ENCODE data around the gene NRARP. TPM values are rescaled to one million over a fixed set of nuclear protein-coding genes. Genes with fewer than 3 reads are reported as not detected.

The NRARP gene
- total RNA-seq, 1 experiment from 2014 or later = 7.4 TPM

DNA sequence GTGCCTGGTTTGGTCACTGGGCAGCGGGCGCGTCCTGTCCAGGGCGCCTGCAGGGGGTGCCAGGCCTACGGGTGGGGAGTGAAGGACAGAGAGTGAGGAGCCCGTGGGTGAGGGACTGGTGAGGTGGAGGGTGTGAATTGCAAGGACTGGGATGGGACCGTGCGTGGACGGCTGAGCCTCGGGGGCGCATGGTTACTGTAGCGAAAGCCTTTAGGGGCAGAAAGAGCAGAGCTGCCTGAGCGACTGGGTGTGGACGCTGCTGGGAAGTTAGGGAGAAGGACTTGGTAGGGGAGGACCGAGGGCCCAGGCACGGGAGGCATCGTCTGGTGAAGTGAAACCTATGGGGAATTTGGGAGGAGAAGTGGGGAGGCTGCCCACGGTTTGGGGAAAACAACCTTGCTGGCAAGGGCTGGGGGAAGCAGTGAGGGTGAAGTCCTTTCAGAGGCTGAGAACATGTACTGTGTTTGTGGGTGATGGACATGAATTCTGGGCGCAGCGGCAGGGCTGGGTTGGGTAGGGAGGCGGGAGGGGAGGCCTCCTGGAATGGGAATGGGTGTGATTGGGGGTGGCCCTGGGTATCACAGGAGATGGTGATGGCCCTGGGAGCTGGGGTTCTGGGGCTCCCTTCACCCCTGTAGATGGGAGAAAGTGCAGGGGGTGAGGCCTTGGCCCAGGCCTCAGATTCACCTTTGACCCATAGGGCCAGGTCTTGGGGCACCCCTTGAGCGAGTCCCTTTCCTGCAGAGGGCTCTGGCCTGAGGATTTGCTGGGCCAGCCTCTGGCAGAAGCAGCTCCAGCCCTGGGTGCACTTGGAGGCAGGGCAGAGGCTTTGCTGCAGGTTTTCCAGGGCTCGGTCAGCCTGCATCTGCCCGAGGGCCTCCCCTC, 26.2 kb downstream of the NRARP start:
- intact Hi-C loops (cut with micrococcal nuclease; ENCODE audit: unreplicated experiment) = no loop called here
- POLR2A ChIA-PET (ENCODE audit: low non-redundant PET) = no interaction called here
- H3K27ac ChIP-seq (ENCODE audit: low read depth, low read length, poor library complexity, severe bottlenecking) = peak overlapping the region; percentile 77

GRCh38 chr9:137275203-137275587, 26.9 kb downstream of the NRARP start:
- ChIA-PET POLR2A (ENCODE audit: low non-redundant PET) (no interaction called here), CTCF (no interaction called here)
- no TSS peak for BruUV-seq (replicated peaks)
- no peak for DNase-seq (ENCODE audit: low spot score)
- Histone ChIP-seq H3K9me3 (ENCODE audit: low read depth, low read length, poor library complexity, severe bottlenecking) (no peaks in the 10 kb centered on the region), H3K4me1 (ENCODE audit: insufficient read depth, low read length, poor library complexity, severe bottlenecking) (peaks cover 14% of the 10 kb centered on the region), H3K36me3 (ENCODE audit: insufficient read depth, low read length, poor library complexity, severe bottlenecking) (peaks cover 8% of the 10 kb centered on the region), H3K4me3 (ENCODE audit: low read depth, low read length, poor library complexity, severe bottlenecking) (no peak overlapping the region), H3K27me3 (replicated peaks; ENCODE audit: insufficient read depth, low read depth, low read length, poor library complexity) (no peaks in the 10 kb centered on the region), H3K27ac (ENCODE audit: low read depth, low read length, poor library complexity, severe bottlenecking) (no peak overlapping the region)
- TF ChIP-seq CTCF (conservative IDR thresholded peaks at IDR 0.05; ENCODE audit: low read depth, low read length) (no peak), EZH2 (IDR thresholded peaks at IDR 0.05; ENCODE audit: borderline replicate concordance, low read depth, low read length, poor library complexity, severe bottlenecking) (no peak)
- intact Hi-C loops (cut with micrococcal nuclease; ENCODE audit: unreplicated experiment) = no loop called here

More for the DNA sequence above, 26.2 kb downstream of the NRARP start:
- Histone ChIP-seq H3K4me1 (ENCODE audit: insufficient read depth, low read length, poor library complexity, severe bottlenecking) (peaks cover 20% of the 10 kb centered on the region), H3K4me3 (ENCODE audit: low read depth, low read length, poor library complexity, severe bottlenecking) (no peak overlapping the region), H3K9me3 (ENCODE audit: low read depth, low read length, poor library complexity, severe bottlenecking) (no peaks in the 10 kb centered on the region), H3K36me3 (ENCODE audit: insufficient read depth, low read length, poor library complexity, severe bottlenecking) (peaks cover 8% of the 10 kb centered on the region), H3K27me3 (replicated peaks; ENCODE audit: insufficient read depth, low read depth, low read length, poor library complexity) (no peaks in the 10 kb centered on the region)
- BruUV-seq (replicated peaks) = no TSS peak
- no peak for TF ChIP-seq EZH2 (IDR thresholded peaks at IDR 0.05; ENCODE audit: borderline replicate concordance, low read depth, low read length, poor library complexity, severe bottlenecking)
- no peak for TF ChIP-seq CTCF (conservative IDR thresholded peaks at IDR 0.05; ENCODE audit: low read depth, low read length)
- CTCF ChIA-PET = no interaction called here
- DNase-seq (ENCODE audit: low spot score) = no peak

DNA sequence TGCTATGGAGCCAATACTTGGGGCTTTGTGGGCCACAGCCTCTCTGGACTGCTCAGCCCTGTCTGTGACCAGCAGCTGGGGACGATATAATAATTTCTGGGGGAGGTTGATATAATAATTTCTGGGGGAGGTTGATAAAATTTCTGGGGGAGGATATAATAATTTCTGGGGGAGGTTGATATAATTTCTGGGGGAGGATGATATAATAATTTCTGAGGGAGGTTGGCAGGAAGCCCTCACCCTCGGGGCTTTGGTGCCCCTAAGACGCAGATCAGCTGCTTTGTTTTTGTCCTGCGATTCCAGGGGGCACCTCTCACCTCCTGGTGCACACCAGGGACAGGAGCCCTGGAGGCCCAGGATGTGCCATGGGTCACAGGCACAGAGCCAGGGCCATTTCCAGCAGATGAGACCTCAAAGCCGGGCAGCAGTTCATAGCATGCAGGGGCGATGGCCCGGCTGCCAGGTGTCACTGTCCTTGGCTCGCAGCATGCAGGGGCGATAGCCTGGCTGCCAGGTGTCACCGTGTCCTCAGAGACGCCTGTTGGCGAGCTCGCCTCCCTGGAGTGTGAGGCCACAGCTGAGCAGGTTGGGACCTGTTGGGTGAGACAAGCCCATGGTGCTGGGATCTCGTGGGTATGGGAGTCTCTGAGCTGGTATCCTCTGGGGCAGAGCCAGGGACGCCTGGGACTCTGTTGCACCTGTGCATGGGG, 28.3 kb downstream of the NRARP start:
- TF ChIP-seq EZH2 (IDR thresholded peaks at IDR 0.05; ENCODE audit: borderline replicate concordance, low read depth, low read length, poor library complexity, severe bottlenecking) (no peak), CTCF (conservative IDR thresholded peaks at IDR 0.05; ENCODE audit: low read depth, low read length) (no peak)
- Histone ChIP-seq H3K27ac (ENCODE audit: low read depth, low read length, poor library complexity, severe bottlenecking) (no peak overlapping the region), H3K9me3 (ENCODE audit: low read depth, low read length, poor library complexity, severe bottlenecking) (no peaks in the 10 kb centered on the region), H3K4me1 (ENCODE audit: insufficient read depth, low read length, poor library complexity, severe bottlenecking) (peaks cover 14% of the 10 kb centered on the region), H3K36me3 (ENCODE audit: insufficient read depth, low read length, poor library complexity, severe bottlenecking) (peaks cover 12% of the 10 kb centered on the region), H3K4me3 (ENCODE audit: low read depth, low read length, poor library complexity, severe bottlenecking) (no peak overlapping the region), H3K27me3 (replicated peaks; ENCODE audit: insufficient read depth, low read depth, low read length, poor library complexity) (no peaks in the 10 kb centered on the region)
- CTCF ChIA-PET = interaction anchor here (0.6 kb wide), 1 partner anchor 382 kb away, joined by 3 read pairs; no protein-coding TSS in a partner anchor
- no peak for DNase-seq (ENCODE audit: low spot score)
- intact Hi-C loops (cut with micrococcal nuclease; ENCODE audit: unreplicated experiment) = no loop called here
- POLR2A ChIA-PET (ENCODE audit: low non-redundant PET) = no interaction called here
- no TSS peak for BruUV-seq (replicated peaks)
